AG09319 (cell line): ENCODE results near the gene PLSCR4.
"Not testable (repeated sequence)": the region's sequence is repeated elsewhere in the genome, so short reads cannot be mapped to it uniquely, and the experiment has no call there.

Source experiments
- DNase-seq: peaks from one replicate; pipeline ENCODE4 v3.0.0-alpha.2; 2010; ENCODE audit warnings: low read depth; ENCODE audit errors: extremely low read depth
- TF ChIP-seq, protein P1 (sequence below): IDR thresholded peaks from 2 replicates; pipeline ENCODE4 v1.5.1; 2011; ENCODE audit warnings: low read depth, mild to moderate bottlenecking, inconsistent platforms, low read length, moderate library complexity

PLSCR4 gene

DNA sequence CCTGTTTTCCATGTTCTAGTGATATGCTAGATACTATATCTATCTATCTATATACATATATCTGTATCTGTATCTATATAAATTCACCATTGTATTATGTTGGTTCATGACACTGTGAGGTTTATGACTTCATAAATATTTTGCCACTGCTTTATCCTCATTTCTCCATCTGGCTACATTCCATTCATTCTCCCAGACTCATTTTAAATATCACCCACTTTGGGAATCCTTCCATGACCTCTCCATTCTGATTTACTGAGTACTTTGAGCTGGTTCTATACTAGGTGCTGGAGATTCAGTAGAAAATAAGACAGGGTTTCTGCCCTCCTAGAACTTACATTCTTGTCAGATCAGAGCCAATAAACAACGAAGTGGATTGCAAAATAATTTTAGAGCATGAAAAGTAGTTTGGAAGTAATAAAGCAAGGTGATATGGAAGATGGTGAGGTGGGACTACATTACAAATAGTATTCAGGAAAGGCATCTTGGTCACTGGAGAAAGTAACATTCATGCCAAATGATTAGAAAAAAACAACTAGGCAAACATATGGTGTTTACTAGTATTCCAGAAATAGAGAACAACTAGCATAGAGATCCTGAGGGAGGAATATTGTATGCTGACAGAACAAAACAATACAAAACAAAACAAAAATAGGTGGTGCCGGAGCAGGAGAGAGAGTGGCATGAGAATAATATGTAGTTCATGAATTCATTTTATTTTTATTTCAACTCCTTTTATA is 11.6 kb upstream of the PLSCR4 start:
- no peak for DNase-seq
- TF ChIP-seq, protein P1, sequence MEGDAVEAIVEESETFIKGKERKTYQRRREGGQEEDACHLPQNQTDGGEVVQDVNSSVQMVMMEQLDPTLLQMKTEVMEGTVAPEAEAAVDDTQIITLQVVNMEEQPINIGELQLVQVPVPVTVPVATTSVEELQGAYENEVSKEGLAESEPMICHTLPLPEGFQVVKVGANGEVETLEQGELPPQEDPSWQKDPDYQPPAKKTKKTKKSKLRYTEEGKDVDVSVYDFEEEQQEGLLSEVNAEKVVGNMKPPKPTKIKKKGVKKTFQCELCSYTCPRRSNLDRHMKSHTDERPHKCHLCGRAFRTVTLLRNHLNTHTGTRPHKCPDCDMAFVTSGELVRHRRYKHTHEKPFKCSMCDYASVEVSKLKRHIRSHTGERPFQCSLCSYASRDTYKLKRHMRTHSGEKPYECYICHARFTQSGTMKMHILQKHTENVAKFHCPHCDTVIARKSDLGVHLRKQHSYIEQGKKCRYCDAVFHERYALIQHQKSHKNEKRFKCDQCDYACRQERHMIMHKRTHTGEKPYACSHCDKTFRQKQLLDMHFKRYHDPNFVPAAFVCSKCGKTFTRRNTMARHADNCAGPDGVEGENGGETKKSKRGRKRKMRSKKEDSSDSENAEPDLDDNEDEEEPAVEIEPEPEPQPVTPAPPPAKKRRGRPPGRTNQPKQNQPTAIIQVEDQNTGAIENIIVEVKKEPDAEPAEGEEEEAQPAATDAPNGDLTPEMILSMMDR, result no peak

DNA sequence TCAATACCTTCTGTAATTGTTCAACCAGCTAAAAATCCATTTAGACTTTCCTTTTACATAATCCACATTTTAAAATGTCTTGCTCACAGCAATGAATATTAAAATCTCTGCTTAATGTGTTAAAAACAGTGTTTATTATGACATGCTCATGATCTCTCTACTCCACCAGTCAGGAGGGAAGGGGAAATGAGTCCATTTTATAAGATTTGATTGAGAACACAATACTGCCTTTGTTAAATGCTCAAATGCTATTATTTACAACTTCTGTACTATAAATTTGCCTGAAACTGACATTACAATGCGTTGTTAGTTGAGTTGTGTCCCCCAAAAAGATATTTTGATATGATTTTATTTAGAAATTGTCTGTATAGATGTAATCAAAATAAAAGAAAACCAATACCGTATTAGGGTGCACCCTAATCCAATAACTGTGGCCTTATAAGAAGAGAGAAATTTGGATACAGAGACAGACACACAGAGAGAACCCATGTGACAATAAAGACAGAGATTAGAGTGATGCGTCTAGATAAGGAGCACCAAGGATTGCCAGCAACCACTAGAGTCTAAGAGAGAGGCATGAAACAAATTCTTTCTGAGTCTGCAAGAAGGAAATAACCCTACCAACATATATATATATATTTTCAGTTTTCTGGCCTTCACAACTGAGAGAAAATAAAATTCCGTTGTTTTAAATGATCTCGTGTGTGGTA is 9.1 kb upstream of the PLSCR4 start:
- TF ChIP-seq, protein P1, result no peak
- DNase-seq, result no peak

DNA sequence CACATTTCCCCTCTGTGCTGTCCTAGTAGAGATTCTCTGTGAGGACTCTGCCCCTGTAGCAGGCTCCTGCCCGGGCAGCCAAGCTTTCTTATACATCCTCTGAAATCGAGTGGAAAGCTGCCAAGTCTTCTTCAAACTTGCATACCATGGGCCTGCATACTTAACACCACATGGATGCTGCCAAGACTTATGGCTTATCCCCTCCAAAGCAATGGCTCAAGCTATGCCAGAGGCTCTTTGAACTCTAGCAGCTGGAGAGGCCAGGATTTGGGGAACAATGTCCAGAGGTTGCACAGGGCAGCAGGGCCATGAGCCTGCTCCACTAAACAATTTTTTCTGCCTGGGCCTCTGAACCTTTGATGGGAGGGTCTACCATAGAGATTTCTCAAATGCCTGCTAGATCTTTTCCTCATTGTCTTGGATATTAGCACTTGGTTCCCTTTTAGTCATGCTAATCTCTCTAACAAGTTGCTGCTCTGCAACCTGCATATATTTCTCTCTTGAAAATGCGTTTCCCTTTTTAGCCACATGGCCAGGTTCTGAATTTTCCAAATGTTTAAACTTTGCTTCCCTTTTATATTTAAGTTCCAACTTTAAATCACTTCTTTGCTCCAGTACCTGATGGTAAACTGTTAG is 6.1 kb upstream of the PLSCR4 start:
- TF ChIP-seq, protein P1, result no peak
- no peak for DNase-seq

DNA sequence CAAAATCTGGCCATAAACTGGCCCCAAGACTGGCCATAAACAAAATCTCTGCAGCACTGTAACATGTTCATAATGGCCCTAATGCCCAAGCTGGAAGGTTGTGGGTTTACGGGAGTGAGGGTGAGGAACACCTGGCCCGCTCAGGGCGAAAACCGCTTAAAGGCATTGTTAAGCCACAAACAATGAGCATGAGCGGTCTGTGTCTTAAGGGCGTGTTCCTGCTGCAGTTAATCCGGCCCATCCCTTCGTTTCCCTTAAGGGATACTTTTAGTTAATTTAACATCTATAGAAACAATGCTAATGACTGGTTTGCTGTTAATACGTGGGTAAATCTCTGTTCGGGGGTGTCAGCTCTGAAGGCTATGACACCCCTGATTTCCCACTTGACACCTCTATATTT is 1.5 kb upstream of the PLSCR4 start:
- DNase-seq, result not testable (repeated sequence)

DNA sequence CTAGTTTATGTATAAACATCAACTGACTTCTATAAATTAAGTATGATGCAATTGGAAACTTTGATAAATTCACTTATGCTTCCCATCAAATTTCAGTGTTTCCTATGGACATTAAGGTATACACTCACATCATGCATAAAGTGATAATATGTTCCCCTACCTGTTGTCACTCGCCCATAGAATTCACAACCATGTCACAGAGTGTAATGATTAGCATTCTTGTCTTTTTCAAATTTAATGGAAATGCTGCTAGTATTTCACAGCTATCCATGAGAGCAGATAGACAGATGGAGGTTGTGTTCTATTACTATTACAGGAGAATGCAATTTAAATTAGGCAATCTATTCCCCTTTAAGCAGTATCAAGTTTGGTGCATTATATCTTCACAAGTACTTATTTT is 984 bp downstream of the PLSCR4 start:
- TF ChIP-seq, protein P1, result no peak
- no peak for DNase-seq

DNA sequence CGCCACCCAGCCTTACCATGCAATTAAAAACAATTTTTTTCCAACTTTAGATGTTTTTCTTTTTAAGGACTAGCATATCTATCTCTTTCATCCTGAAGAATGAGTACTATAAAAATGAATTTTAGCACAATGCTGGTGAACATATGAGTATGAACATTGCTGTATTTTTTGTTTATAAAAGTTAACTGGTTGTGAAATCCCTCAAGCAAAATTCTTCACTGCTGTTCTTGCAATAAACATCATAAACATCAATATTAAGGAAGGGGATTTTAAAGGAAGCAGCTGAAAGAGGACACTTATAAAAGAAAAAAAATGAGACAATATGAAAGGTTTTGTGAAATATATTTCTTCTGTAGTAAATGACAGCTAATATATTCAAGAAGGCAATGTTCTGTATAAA is 3.0 kb downstream of the PLSCR4 start:
- TF ChIP-seq, protein P1, result no peak
- no peak for DNase-seq

DNA sequence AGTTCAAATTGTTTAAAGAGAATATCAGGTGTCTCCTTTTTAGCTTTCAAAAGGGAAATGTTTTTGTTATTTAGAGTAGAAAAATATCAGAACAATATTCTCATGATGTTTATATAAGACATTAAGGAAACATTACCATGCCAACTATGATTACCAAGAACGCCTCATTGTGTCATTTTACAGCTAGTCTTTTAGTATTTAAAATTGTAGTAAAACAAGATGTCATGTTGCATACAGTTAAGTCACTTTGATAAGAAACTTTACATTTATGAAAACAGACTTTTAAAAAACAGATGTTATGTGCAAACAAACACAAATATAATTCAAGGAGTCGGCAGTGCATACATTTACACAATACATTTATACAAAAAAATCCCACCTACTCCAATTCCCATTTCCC is 4.4 kb downstream of the PLSCR4 start:
- TF ChIP-seq, protein P1, result no peak
- no peak for DNase-seq
